Subcutaneous adipose tissue (tissue), 4 donors: Measurements from ENCODE around the gene RAB23. TPM values are rescaled to one million over a fixed set of nuclear protein-coding genes. Genes with fewer than 3 reads are reported as not detected.

Experiments
- CTCF ChIP-seq: fragments of 450-650 bp; IDR thresholded peaks from one replicate; pipeline ENCODE4 v1.5.1; 2016; ENCODE audit warnings: low read depth, mild to moderate bottlenecking, control low read depth, antibody characterized with exemption, moderate library complexity
- total RNA-seq, 4 donors: library from RNA; depleted of rRNA; stranded (reverse); fragments of >200 nt; gene quantifications; one replicate each; pipeline ENCODE4 v1.1.0, GENCODE V29; 2016

The RAB23 gene
- total RNA-seq, 4 donors from 2014 or later, result 6.8 to 24.6 (median 11.3) TPM

DNA sequence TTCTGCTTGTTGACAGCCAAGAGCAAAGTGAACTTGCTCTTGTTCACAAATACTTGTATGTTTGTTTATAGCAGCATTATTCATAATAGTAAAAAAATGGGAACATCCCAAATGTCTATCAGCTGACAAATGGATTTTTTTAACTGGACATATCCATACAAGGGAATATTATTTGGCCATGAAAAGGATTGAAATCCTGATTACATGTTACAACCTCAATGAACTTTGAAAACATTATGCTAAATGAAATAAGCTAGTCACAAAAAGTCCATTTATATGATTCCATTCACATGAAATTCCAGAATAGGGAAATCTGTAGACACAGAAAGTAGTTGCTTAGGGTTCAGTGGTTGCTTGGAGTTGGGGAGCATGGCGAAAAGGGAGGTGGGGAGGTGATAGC lies 78.4 kb downstream of the RAB23 start:
- no peak for TF ChIP-seq CTCF

DNA sequence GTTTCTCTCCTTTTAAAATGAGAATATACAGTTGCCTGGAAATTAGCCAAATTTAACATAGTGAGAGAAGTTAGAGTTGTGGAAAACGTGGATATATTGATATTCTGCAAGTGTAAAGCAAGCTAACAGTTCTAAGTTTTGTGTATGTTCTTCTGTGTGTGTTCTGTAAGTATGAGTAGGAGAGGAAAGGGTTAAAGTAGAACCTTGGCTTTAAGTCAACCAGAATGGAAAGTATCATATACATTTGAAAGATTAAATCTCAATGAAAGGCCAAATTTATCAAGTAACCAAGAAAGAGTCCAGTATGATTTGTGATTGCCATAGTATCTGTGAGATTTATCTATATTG lies 80.0 kb downstream of the RAB23 start:
- no peak for TF ChIP-seq CTCF

GRCh38 chr6:57141451-57142177 lies 80.5 kb downstream of the RAB23 start:
- TF ChIP-seq CTCF, result no peak

DNA sequence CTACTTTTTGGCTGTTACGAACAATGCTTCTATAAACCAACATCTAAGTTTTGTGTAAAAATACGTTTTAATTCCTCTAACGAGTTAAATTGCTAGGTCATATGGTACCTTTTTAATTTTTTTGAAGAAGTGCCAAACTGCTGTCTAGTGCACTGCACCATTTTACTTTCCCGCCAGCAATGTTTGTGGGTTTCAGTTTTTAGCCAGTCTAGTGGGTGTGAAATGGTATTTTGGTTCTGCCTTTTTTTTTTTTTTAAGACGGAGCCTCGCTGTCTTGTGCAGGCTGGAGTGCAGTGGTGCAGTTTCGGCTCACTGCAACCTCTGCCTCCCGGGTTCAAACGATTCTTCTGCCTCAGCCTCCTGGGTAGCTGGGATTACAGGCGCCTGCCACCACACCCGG lies 84.1 kb downstream of the RAB23 start:
- TF ChIP-seq CTCF, result no peak

- no peak for TF ChIP-seq CTCF
These were observed 84.8 kb downstream of the RAB23 start for GRCh38 chr6:57137350-57137749.

Other genes starting within 250 kb of the RAB23 start
- gene KIAA1586, start 175.6 kb downstream of the RAB23 start, total RNA-seq, result 10 to 100 TPM in 3 of 4 donors, 1 to 10 TPM in 1; 9.4 to 12.2 (median 11.6) TPM
- 10 to 100 TPM; 64.3 to 83.5 (median 73.8) TPM for gene ZNF451, start 132.1 kb downstream of the RAB23 start, total RNA-seq
- 1 to 10 TPM; 3.0 to 5.9 (median 3.8) TPM for gene BAG2, start 50.0 kb downstream of the RAB23 start, total RNA-seq
- 10 to 100 TPM in 3 of 4 donors, 1 to 10 TPM in 1; 5.7 to 11.0 (median 10.5) TPM for gene PRIM2, start 95.3 kb upstream of the RAB23 start, total RNA-seq